ENCODE results near the gene C11orf97. TPM values are rescaled to one million over a fixed set of nuclear protein-coding genes. Genes with fewer than 3 reads are reported as not detected.

Gene C11orf97
- total RNA-seq, 2 donors from 2014 or later = not detected

DNA sequence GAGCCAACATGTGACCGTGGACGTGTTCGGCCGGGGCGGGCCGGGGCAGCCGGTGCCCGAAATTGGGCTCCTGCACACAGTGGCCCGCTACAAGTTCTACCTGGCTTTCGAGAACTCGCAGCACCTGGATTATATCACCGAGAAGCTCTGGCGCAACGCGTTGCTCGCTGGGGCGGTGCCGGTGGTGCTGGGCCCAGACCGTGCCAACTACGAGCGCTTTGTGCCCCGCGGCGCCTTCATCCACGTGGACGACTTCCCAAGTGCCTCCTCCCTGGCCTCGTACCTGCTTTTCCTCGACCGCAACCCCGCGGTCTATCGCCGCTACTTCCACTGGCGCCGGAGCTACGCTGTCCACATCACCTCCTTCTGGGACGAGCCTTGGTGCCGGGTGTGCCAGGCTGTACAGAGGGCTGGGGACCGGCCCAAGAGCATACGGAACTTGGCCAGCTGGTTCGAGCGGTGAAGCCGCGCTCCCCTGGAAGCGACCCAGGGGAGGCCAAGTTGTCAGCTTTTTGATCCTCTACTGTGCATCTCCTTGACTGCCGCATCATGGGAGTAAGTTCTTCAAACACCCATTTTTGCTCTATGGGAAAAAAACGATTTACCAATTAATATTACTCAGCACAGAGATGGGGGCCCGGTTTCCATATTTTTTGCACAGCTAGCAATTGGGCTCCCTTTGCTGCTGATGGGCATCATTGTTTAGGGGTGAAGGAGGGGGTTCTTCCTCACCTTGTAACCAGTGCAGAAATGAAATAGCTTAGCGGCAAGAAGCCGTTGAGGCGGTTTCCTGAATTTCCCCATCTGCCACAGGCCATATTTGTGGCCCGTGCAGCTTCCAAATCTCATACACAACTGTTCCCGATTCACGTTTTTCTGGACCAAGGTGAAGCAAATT lies 33.3 kb downstream of the C11orf97 start:
- TF ChIP-seq, protein P1, sequence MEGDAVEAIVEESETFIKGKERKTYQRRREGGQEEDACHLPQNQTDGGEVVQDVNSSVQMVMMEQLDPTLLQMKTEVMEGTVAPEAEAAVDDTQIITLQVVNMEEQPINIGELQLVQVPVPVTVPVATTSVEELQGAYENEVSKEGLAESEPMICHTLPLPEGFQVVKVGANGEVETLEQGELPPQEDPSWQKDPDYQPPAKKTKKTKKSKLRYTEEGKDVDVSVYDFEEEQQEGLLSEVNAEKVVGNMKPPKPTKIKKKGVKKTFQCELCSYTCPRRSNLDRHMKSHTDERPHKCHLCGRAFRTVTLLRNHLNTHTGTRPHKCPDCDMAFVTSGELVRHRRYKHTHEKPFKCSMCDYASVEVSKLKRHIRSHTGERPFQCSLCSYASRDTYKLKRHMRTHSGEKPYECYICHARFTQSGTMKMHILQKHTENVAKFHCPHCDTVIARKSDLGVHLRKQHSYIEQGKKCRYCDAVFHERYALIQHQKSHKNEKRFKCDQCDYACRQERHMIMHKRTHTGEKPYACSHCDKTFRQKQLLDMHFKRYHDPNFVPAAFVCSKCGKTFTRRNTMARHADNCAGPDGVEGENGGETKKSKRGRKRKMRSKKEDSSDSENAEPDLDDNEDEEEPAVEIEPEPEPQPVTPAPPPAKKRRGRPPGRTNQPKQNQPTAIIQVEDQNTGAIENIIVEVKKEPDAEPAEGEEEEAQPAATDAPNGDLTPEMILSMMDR (IDR thresholded peaks at IDR 0.05) = no peak
- TF ChIP-seq POLR2A (IDR thresholded peaks at IDR 0.05) = peak; percentile 13 to 77 (median 73)
- peak; percentile 23 for ATAC-seq
- intact Hi-C loops (cut with DNase I) = no loop called here
- H3K27ac ChIP-seq = peak overlapping the region; percentile 70 to 100 (median 94)
- H3K4me3 ChIP-seq = peak overlapping the region; percentile 65 to 68
- 28 to 46% methylated on average over 36 to 53 of the region's 54 CpGs for WGBS, 2 donors
- DNase-seq = peak; percentile 61 to 67 (median 64)
- H3K9me3 ChIP-seq = no peaks in the 10 kb centered on the region
- peaks cover 58% of the 10 kb centered on the region for H3K4me1 ChIP-seq
- no peaks in the 10 kb centered on the region for H3K36me3 ChIP-seq (replicated peaks in 1 of 2; ENCODE audit: insufficient read depth in 1 of 2, low read depth in 2 of 2)
- H3K27me3 ChIP-seq = no peaks in the 10 kb centered on the region

DNA sequence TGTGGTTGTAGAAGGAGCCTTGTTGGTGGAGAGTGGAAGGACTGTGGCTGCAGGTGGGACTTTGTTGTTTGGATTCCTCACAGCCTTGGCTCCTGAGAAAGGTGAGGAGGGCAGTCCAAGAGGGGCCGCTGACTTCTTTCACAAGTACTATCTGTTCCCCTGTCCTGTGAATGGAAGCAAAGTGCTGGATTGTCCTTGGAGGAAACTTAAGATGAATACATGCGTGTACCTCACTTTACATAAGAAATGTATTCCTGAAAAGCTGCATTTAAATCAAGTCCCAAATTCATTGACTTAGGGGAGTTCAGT lies 33.9 kb downstream of the C11orf97 start:
- 25 to 45% methylated on average over 2 of the region's 2 CpGs for WGBS, 2 donors
- Histone ChIP-seq H3K9me3 (no peaks in the 10 kb centered on the region), H3K36me3 (replicated peaks in 1 of 2; ENCODE audit: insufficient read depth in 1 of 2, low read depth in 2 of 2) (no peaks in the 10 kb centered on the region), H3K4me3 (peak overlapping the region; percentile 65 to 68), H3K4me1 (peaks cover 63% of the 10 kb centered on the region), H3K27me3 (no peaks in the 10 kb centered on the region), H3K27ac (peak overlapping the region in 3 of 4 donors; percentile 91 to 100 (median 98))
- intact Hi-C loops (cut with DNase I) = no loop called here
- ATAC-seq (no peak), DNase-seq (no peak)
- TF ChIP-seq, protein P1 (IDR thresholded peaks at IDR 0.05) = no peak
- no peak for TF ChIP-seq POLR2A (IDR thresholded peaks at IDR 0.05)

DNA sequence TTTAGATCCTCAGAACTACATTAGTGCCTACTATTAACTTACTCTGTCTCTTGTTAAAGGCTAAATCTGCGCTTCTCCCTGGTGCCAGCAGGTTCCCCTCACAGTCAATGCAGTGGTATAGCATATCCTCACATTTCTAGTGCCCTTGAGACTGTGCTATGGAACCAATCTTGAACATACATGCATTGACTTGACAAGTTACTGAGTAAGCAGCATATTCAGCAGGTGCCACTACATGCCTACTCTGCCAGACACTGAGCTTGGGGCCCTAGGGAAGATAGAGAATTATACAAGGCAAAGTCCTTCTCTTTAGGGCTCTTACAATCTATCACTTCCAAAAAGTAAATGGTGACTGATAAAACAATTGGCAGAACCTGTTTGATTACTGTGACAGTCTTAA lies 34.6 kb downstream of the C11orf97 start:
- H3K27ac ChIP-seq = peak overlapping the region in 2 of 4 donors; percentile 22 to 100
- 16 to 32% methylated on average over 1 of the region's 1 CpG for WGBS, 2 donors
- H3K27me3 ChIP-seq = no peaks in the 10 kb centered on the region
- DNase-seq (peak in 1 of 4 donors; percentile 24), ATAC-seq (no peak)
- H3K9me3 ChIP-seq = no peaks in the 10 kb centered on the region
- peaks cover 63% of the 10 kb centered on the region for H3K4me1 ChIP-seq
- H3K36me3 ChIP-seq (replicated peaks in 1 of 2; ENCODE audit: insufficient read depth in 1 of 2, low read depth in 2 of 2) = no peaks in the 10 kb centered on the region
- intact Hi-C loops (cut with DNase I) = no loop called here
- TF ChIP-seq POLR2A (IDR thresholded peaks at IDR 0.05) = peak in 1 of 3 donors; percentile 22
- TF ChIP-seq, protein P1 (IDR thresholded peaks at IDR 0.05) = no peak
- H3K4me3 ChIP-seq = peak overlapping the region in 1 of 2 donors; percentile 68

DNA sequence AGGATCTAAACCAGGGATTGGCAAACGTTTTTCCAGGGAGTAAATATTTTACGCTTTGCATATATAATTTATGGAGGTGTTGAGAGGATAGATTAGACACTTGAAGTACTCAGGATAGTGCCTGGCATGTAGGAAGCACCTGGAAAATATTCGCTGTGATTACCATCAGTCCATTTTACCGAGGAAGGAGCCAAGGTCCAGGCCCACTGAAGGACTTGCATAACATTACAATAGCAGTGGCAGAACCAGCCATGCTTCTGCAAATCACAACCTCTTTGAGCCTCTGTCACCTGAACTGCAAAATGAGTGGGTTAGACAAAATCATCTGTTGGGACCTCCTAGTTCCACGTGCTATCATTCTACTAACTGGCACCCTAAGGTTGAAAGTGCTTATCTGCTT lies 36.9 kb downstream of the C11orf97 start:
- no peak for DNase-seq

More for the DNA sequence above, 36.9 kb downstream of the C11orf97 start:
- no peaks in the 10 kb centered on the region for H3K36me3 ChIP-seq (replicated peaks in 1 of 2; ENCODE audit: insufficient read depth in 1 of 2, low read depth in 2 of 2)
- no peaks in the 10 kb centered on the region for H3K9me3 ChIP-seq
- 37 to 40% methylated on average over 5 of the region's 5 CpGs for WGBS, 2 donors
- H3K4me1 ChIP-seq = peaks cover 56% of the 10 kb centered on the region
- intact Hi-C loops (cut with DNase I) = no loop called here
- no peak overlapping the region for H3K4me3 ChIP-seq
- no peak overlapping the region for H3K27ac ChIP-seq
- TF ChIP-seq POLR2A (IDR thresholded peaks at IDR 0.05) = no peak
- TF ChIP-seq, protein P1 (IDR thresholded peaks at IDR 0.05) = no peak
- no peaks in the 10 kb centered on the region for H3K27me3 ChIP-seq
- no peak for ATAC-seq

Measured in body of pancreas (tissue), 4 donors.